Right renal cortex interstitium (tissue), 3 donors: Measurements from ENCODE around the gene CATSPER3. TPM values are rescaled to one million over a fixed set of nuclear protein-coding genes. Genes with fewer than 3 reads are reported as not detected.

ENCODE experiments used
- DNase-seq, 3 donors: peaks; one replicate each; pipeline ENCODE4 v3.0.0-alpha.2; 2013; ENCODE audit warnings: low read depth in 3 of 3, low spot score in 2 of 3
- polyA plus RNA-seq, 3 donors: library from polyadenylated mRNA; unstranded; fragments of 120-200 nt; gene quantifications; one replicate each; pipeline ENCODE4 v1.2.1, GENCODE V29; 2013; ENCODE audit not compliant: insufficient read length in 3 of 3

Gene CATSPER3
- polyA plus RNA-seq, 3 donors = 0.82 to 1.2 (median 0.98) TPM

DNA sequence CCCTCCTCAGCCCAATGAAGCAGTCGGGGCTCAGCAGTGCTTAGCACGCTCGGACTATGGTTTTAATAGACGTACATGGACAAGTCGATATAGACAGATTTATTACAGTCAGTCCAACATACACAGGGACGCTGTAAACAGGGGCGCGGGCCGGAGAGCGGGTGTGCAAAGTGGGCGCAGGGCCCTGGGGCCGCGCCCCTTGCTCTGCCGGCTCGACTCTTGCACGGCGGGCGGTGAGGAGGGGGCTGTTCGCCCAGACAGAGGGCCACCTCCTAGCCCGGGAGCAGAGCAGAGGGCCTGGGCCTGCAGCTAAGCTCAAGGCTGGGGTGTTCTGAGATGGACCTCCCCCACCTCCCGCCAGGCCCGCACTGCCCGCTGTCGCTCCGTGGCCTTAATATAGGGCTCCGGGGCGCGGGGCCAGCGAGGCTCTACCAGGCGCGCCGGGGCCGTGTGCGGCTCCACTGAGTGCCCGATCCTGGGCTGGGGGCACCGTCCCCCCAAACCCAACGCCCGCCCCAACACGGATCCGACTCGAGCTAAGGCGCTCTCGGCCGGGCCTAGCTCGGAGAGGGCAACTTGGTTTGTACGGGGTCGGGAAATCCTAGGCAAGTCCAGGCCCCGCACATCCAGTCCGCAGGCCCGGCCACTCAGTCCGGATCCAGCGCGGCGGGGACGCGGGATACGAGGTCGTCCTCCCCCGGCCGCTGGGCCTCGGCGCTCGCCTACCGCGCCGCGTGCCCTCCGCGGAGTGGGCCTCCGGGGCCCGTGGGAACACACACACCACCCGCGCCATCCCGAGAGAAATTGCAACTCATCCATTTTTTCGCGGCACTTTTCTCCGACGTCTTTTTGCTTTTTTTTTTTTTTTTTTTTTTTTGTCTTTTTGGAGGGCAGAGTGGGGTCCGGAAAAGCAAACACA is 60.2 kb downstream of the CATSPER3 start:
- DNase-seq = no peak

DNA sequence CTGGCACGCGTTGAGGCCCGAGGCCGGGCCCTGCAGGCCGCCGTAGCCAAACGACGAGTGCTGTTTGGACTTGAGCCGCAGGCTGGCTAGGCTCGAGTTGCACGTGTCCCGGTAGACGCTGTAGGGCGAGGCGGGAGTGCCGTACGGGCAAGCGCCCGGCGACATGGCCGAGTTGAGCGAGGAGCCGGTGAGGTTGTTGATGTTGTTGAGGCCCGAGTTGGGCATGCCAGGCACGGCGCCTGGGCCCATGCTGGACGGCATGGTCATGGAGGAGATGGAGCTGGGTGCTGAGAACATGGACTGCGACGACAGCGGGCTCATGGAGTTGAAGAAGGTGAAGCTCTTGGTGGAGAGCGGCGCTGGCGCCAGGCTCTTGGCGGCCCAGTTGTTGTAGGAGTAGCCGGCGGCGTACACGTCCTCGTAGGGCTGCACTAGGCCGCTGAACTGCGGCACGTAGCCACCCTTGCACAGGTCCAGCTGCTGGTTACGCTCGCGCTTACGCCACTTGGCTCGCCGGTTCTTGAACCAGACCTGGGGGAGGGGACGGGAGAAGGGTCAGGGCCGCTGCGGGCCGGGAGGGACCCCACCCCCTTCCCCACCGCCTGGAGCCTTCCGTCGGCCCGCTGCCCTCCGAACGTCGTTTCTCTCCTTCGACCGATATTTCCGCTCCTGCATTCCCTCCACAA is 61.2 kb downstream of the CATSPER3 start:
- DNase-seq = no peak

DNA sequence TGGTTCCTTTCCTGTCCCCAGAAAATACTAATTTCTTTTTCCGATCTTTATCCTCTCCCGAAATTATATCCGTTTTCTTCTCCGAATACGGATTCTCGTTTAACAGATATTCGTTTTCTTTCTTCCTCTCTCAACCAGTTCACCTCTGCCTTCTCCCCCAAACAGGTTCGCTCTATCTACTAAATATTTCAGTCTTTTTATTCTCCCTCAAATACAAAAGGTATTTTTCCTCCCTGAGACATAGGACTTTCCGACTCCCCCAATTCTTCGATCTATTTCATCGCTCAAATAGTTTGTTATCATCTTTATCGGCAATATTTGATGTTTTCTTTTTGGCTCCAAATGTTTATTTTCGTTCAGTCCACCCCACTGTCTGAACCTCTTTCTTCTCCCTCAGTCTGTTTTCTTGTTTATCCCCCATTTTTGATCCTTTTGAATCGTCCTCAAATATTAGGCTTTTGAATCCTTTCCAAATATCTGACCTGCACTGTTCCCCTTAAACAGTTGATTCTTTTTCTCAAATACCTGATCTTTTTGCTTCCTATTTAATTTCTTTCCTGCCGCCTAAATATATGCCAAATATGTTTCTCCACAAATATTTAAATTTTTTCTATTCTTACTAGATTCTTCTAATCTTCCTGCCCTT is 61.9 kb downstream of the CATSPER3 start:
- DNase-seq = no peak

DNA sequence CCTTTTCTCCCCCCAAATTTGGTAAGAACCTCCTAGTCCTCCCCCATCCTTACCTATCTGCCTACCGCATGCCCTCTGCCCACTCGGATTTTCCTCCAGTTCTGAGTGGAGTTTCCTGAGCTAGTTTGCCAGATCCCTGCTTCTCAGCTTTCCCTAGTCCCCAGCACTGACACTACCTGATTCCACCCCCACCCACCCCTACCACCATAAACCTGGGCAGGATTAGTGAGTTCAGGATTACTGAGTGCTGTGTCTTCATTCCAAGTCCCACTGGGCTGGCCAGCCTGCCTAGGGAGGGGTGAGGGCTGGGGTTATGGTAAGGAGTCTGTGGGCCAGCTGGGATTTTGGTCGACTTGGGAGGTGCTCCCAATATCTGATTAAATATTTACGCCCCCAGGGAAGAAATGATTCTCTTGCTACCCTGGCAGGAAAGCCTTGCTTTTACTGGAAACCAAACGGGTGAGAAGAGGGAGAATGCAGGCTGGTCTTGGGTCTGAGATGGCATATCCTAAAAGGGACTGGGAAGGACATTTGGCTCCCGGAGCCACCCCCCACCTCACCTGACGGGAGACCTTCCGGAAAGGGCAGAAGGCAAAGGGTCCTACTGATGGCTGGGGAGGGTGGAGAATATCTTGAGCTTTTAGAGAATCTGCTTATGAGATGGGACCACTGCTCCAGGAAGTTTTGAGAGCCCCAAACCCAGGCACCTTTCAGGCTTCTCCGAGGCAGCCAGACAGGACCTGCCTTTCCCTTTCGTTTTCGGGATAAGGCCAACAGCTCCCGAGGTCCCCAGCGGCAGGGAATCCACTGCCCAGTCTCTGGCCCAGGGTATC is 62.6 kb downstream of the CATSPER3 start:
- DNase-seq = no peak

DNA sequence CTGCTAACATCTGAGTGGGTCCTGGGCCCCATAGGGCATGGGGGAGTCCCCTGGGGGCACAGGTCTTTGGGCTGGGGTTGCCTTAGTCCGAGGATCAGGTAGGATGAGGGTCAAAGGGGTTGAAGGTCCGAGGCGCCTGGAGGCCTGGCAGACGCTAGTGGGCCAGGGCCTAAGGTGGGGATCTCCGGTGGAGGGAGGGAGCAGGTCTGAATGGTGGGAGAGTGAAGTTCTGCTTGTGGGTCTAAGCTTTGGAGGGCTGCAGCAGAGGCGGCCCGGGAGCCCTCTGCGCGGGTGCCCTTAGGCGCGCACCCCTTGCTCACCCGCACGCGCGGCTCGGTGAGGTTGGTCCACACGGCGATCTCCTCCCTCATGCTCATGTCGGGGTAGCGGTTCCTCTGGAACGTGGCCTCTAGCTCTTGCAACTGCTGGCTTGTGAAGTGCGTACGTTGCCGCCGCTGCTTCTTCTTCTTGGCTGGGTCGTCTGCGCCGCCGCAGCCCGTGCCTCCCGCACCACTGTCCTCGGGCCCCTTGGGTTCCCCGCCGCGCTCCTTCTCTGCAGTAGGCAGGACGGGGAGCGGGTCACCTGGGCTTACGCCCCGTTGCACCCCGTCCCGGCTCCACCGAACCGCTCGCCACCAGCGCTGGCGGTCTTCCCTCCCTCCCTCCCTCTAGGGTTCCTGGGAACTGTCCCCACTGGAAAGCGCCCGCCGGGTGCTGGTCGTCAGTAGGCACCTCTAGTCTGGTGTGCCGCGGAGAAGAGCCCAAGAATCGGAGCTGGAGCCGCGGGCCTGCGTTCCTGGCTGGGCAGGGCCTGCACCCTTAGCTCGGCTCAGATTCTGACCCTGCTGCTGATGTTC is 63.5 kb downstream of the CATSPER3 start:
- DNase-seq = no peak

DNA sequence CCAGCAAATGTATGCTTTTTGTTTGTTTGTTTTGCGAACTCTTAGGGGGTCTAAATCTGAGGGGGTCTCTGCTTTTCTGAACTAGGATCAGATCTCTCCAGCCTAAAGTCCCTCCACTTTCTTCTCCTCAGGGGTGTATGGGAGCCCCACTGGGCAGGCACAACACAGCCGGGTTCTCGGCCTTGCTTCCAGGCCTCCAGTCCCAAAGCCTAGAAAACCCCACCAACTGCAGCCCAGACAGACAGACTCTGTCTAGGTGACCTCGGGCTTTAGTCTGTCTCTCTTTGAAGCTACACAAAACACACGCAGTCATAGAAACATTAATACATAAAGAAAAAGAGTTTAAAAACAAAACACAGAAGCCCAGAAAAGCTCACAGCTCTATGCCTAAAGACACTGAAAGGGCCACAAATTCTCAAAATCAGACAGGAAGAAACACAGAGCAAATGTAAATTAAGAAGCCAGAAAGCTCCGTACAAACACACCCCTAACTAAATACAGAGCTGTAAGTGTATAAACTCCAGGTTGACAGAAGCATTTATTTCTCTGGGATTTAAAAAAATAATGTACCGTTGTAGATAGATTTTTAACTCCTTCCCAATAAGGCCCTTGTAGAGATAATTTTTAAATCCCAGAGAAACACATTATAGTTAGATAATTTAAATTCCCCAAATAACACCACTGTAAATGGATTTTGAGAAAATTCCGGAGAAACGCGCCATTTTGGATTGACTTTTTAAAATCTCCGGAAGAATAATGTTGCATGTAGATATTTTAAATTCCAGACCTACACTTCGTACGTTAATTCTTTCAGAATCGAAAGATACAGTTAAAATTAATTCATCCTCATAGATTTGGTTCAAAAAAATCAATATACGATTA is 64.3 kb downstream of the CATSPER3 start:
- DNase-seq = no peak

DNA sequence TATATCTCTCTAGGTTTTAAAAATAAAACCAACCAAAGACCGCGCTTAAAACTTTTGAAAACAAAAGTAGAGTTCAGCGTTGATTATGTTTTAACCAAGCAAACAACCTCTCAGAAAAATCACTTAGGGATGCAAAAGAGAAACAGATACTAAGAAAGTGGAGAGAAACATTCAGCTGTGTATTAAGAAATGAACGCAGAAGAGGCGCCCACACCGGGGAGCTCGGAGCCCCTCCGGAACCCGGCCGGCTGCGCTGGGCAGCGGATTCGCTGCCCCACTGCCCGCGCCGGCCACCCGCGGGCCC is 64.9 kb downstream of the CATSPER3 start:
- no peak for DNase-seq

DNA sequence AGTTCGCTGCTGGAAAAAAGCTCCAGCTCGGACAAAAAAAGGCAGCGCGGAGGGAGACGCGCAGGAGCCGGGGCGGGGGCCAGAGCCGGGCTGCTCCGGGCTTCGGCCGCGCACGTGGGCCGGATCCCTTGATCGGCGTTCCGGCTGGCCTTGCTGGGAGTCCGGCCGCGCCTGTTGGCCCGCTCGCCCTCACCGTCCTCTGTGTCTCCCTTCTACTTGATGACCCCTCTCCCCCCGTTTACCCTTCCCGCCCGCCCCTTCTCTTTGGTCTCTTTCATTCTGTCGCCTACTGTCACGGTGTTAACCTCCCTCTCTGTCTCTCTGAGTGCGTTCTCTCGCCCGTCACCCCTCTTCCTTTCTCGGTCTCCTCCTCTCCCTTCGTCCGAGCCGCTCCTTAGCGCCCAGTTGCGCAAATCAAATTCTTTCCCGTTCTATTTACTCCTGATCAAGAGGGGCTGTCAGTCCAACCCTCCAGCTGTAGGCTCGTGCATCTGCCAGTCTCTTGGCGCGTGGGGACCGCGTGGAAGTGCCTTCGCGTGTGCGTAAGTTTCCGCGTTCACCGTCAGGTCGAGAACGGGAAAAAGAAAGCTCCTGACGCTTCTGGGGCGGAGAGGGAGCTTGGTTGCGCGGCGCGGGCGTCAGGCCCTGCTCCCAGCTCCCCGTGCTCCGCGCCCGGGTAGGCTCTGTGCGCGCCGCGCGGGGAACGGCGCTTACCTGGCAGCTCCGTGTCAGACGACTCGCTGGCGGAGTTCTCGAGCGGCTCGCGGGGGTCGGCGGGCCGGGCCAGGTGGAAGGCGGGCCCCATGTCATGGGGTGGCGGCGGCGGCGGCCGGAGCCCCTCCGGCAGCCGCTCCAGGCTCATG is 65.5 kb downstream of the CATSPER3 start:
- no peak for DNase-seq

DNA sequence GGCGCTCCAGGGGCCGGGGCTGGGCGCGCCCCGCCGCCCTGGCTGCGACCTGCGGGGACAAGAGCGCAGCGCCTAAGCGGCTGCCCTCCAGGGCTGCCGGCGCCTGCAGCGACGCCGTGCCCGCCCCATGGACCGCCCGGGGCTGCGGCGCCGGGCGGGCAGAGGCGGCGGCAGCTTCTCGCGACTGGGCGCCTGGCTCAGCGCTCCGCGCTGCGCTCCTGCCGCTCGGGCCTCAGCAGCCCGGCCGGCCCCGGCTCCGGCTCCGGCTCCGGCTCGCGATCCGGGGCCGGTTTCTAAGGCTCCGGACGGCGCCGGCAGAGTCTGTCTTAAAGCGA is 66.2 kb downstream of the CATSPER3 start, which contains the start of gene PITX1:
PITX1 (minus strand) TSS at position 328 of the 335 bp plus-strand sequence. CDS start 347 bp downstream, outside the sequence.
- DNase-seq = no peak

DNA sequence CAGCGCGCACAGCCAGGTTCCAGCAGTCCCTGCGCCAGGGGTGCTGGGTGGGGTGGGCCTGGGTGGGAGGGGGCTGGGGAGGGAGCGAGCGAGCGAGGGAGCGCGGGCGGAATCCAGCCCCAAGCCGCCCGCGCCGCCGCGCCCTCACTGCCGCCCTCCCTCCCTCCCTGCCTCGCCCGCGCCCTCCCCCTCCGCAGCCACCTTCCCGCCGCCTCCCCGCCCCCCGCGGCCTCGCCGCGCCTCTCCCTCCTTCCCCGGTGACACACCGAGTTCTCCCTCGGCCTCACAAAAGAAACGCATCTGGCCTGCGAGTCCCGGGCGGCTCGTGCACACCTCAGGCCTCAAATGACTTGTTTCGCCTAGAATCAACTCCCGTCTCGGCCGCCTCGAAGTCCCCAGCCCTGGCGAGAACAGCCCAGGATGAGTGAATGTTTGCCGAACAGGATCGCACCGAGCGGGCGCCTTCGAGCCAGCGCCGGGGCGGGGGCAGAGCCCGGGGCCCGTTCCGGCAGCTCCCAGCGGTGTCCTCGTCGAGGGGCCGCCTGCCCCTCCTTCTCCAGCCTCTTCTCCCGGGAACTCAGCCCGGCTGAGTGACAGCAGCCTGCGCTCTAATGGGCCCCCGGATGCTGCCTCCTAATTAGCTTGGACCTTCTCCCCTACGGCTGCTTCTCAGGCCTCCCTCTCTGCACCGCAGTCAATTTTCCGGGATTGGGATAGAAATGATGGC is 66.7 kb downstream of the CATSPER3 start:
- no peak for DNase-seq

DNA sequence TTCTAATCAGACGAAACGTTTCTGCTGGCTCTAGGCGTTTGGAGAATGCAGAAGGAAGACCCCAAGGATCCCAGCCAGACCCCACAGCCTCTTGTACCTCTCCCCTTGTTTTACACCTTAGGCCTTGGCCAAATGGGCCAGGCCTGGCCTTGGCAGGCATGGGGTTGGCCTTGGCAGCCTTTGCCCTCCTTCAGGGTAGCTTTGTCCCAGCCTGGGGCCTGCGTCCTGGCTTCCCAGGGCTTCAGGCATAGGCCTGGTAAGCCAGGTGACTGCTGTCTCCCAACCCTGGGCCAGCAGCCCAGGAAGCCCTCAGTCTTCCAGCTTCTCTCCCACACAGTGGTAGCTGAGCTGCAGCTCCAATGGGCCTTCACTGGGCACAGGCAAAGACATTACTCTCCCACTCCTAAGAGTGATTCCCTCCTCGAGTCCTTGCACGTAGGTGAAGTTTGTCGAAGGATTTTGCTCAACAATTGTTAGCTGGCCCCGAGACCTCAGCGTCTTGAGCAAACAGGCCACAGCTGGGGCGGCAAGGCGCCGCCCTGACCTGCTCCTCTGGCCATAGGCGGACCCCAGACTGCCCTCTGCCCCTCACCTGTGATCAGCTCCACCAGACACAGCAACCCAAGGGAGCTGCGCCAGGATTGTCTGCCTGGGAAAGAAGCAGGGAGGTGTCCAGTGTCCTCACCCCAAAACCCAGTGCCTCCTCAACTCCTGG is 67.4 kb downstream of the CATSPER3 start:
- no peak for DNase-seq

DNA sequence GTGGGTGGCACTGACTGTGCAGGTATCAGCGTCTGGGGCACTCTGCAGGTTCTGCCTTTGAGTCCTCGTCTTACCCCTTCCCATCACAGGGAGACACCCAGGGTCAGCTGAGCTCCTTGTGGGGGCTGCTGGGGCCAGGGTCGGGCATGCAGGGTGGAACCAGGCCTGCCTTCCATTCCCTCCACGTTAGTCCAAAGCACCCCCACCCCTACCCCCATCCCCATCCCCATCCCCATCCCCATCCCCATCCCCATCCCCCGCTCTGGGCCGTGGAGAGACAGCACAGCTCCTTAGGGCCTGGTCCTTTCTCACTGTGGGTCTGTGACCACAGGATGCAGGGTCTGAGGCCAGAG is 67.9 kb downstream of the CATSPER3 start:
- no peak for DNase-seq

DNA sequence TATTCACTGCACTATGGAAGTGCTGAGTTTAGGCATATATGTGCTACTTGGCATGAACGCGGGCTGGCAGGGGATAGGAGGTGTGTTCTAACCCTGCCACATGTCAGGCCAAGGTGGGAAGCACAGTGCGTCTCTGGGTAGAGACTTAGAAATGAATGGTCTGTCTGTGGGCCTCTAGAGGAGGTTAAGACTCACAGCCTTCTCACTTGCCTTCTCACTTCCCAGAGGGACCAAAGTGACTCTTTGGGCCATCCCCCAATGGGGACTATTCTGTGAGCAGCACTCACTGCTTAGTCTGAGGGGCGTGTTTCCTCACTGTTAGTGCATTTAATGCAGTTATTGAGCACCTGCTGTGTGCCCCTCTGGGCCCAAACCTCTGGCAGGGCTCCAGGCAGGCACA is 68.7 kb downstream of the CATSPER3 start:
- DNase-seq = no peak

DNA sequence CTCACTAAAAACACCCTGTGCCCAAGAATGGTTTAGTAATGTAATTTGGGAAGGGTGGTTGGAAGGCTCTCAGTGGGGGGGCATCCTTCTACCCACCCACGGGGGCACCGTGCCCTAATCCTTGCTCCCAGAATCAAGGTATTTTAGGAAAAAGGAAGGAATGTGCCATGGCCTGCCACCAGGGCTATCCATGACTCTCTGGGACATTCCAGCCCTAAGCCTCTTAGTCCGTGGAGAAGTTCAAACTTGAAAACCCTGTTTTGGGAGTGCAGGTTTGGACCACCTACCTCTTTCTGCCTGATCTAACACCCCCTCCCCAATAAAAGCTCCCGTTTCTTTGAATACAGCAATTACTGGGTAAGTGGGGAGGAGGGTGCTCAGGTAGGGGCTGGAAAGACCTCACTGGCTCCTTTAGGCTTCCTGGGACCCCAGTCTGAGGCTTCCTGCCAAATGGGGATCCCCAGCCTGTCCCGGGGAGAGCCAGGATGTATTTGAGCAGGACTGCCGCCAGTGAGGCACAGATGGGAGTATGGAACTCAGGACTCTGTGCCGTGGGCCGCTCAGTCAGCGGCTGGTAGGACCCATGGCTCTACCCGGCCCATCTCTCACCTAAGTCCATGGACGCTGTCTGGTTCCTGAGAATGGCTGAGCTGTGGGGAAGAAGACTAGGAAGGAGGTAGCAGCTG is 70.0 kb downstream of the CATSPER3 start:
- DNase-seq = no peak

DNA sequence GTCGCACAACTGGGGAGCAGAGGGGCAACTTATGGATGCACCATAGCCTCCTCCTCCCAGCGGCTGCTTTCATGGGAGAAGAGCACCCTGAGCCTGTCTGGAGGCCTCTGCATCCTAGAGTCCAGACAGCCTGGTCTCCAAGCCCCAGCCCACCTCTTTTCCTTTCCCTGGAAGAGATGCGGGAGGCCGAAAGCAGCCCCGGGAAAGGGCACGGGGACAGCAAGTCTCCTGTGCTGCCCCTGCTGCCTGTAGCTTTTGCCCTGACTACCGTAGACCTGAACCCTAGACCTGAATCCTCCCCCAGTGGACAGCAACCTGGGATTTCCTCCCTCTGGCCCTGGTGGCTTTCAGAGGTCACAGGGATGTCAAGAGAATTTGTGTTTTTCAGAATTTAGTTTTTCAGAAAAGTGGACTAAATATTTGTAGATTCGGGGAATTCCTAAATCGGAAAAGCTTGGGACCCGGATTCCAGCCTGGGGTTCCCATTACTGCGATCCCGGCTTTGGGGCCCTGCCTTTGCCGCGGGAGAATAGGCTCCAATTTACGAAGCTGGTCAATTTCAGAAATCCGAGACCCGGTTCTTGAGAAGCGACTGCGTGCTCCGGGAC is 70.6 kb downstream of the CATSPER3 start:
- no peak for DNase-seq

DNA sequence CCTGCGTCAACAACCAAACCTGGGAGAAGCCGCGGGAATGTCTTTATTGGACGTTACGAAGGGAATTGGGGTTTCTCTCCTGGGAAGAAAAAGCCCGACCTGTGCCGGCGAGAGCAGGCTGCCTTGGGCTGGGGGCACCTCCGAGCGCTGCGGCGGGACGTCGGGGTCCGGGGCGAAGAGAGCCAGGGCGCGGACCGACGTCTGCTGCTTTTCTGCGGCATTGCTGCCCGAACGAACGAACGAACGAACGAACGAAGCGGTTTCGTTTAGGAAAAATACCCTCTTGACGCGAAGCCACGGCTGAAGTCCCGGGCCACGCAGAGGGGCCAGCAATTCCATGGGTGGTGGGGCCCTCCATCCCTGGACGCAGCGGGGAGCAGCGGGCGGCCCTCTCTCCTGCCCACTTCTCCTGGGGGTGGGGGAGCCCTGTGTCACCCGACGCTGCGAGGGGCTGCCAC is 71.1 kb downstream of the CATSPER3 start:
- no peak for DNase-seq
